ENCODE data around the gene SYNGR2. TPM values are rescaled to one million over a fixed set of nuclear protein-coding genes. Genes with fewer than 3 reads are reported as not detected.

The SYNGR2 gene
- total RNA-seq, 1 donor from 2014 or later: 636 TPM

GRCh38 chr17:78172249-78173051 lies 4.1 kb downstream of the SYNGR2 start:
- Mint-ChIP-seq H3K36me3 (ENCODE audit: low read depth) (peaks cover 68% of the 10 kb centered on the region), H3K27ac (peak overlapping the region; percentile 90), H3K9me3 (no peaks in the 10 kb centered on the region), H3K4me1 (peaks cover 81% of the 10 kb centered on the region), H3K27me3 (no peaks in the 10 kb centered on the region), H3K4me3 (peak overlapping the region; percentile 84)
- POLR2A ChIA-PET: interaction anchor here (0.7 to 33.1 kb wide), 3 partner anchors 31 to 104 kb away, joined by 3 to 2404 read pairs (median 3); partner anchors contain the start of genes C17orf99, TMC6 and TMC8
- CTCF ChIA-PET: interaction anchor here (0.9 to 9.7 kb wide), 3 partner anchors 32 to 60 kb away, joined by 3 to 220 read pairs (median 5); partner anchors contain the start of genes TMC6 and TMC8
- ATAC-seq (ENCODE audit: low read depth) (no peak), DNase-seq (peak; percentile 43)
- intact Hi-C loops (cut with micrococcal nuclease): loop anchor here (1.0 kb wide), 1 partner anchor 17 kb away; no protein-coding TSS in a partner anchor
- no peak for TF ChIP-seq CTCF (IDR thresholded peaks at IDR 0.05)

- H3K4me1 Mint-ChIP-seq: peaks cover 80% of the 10 kb centered on the region
- H3K9me3 Mint-ChIP-seq: no peaks in the 10 kb centered on the region
- intact Hi-C loops (cut with micrococcal nuclease): no loop called here
- DNase-seq: no peak
- H3K36me3 Mint-ChIP-seq (ENCODE audit: low read depth): peaks cover 68% of the 10 kb centered on the region
- no peaks in the 10 kb centered on the region for H3K27me3 Mint-ChIP-seq
- ATAC-seq (ENCODE audit: low read depth): peak; percentile 45
- TF ChIP-seq CTCF (IDR thresholded peaks at IDR 0.05): no peak
- peak overlapping the region; percentile 90 for H3K27ac Mint-ChIP-seq
- peak overlapping the region; percentile 84 for H3K4me3 Mint-ChIP-seq
- ChIA-PET CTCF (interaction anchor here (0.9 to 9.7 kb wide), 5 partner anchors 10 to 113 kb away, joined by 3 to 220 read pairs (median 3); partner anchors contain the start of genes TMC6 and TMC8), POLR2A (interaction anchor here (1.2 to 33.1 kb wide), 5 partner anchors 14 to 103 kb away, joined by 3 to 2404 read pairs (median 42); partner anchors contain the start of genes AFMID, C17orf99, TK1 and TMC6)
Measured at GRCh38 chr17:78173097-78173715, 4.8 kb downstream of the SYNGR2 start.

- DNase-seq (no peak), ATAC-seq (ENCODE audit: low read depth) (no peak)
- Mint-ChIP-seq H3K27ac (peak overlapping the region; percentile 90), H3K4me3 (peak overlapping the region; percentile 84), H3K36me3 (ENCODE audit: low read depth) (peaks cover 66% of the 10 kb centered on the region), H3K9me3 (no peaks in the 10 kb centered on the region), H3K4me1 (peaks cover 83% of the 10 kb centered on the region), H3K27me3 (no peaks in the 10 kb centered on the region)
- TF ChIP-seq CTCF (IDR thresholded peaks at IDR 0.05): no peak
- POLR2A ChIA-PET: interaction anchor here (0.6 to 33.1 kb wide), 8 partner anchors 9 to 604 kb away, joined by 3 to 2404 read pairs (median 7); partner anchors contain the start of genes AFMID, C17orf99, TK1 and TMC6
- intact Hi-C loops (cut with micrococcal nuclease): no loop called here
- CTCF ChIA-PET: interaction anchor here (0.6 to 9.7 kb wide), 9 partner anchors 9 to 74 kb away, joined by 3 to 220 read pairs (median 4); partner anchors contain the start of genes TMC6 and TMC8
Measured at GRCh38 chr17:78174346-78174869, 6.0 kb downstream of the SYNGR2 start.

- Mint-ChIP-seq H3K4me1 (peaks cover 80% of the 10 kb centered on the region), H3K4me3 (no peak overlapping the region), H3K36me3 (ENCODE audit: low read depth) (peaks cover 60% of the 10 kb centered on the region), H3K27ac (peak overlapping the region; percentile 90), H3K27me3 (no peaks in the 10 kb centered on the region), H3K9me3 (no peaks in the 10 kb centered on the region)
- intact Hi-C loops (cut with micrococcal nuclease): loop anchor here (5.0 kb wide), 1 partner anchor 247 kb away; no protein-coding TSS in a partner anchor
- TF ChIP-seq CTCF (IDR thresholded peaks at IDR 0.05): no peak
- no peak for ATAC-seq (ENCODE audit: low read depth)
- CTCF ChIA-PET: interaction anchor here (0.9 to 9.7 kb wide), 10 partner anchors 8 to 90 kb away, joined by 3 to 220 read pairs (median 7); partner anchors contain the start of genes TMC6 and TMC8
- no peak for DNase-seq
- POLR2A ChIA-PET: interaction anchor here (0.6 to 33.1 kb wide), 9 partner anchors 8 to 603 kb away, joined by 3 to 2404 read pairs (median 7); partner anchors contain the start of genes AFMID, C17orf99, TK1 and TMC6
Measured at GRCh38 chr17:78174870-78175642, 6.7 kb downstream of the SYNGR2 start.

Measured in activated B cell treated with CpG ODN at 0.5 μM for 24 hours (primary cell).